Transverse colon (tissue), 4 donors: ENCODE data around the gene C15orf61. TPM values are rescaled to one million over a fixed set of nuclear protein-coding genes. Genes with fewer than 3 reads are reported as not detected.

Experiments
- DNase-seq: peaks from one replicate; pipeline ENCODE4 v3.0.0-alpha.2; 2019
- H3K27ac ChIP-seq, 4 donors: fragments of 200-600 bp; sonication (generic); 2 replicates each; pipeline ENCODE4 v1.5.1; 2016 to 2018; ENCODE audit warnings: inconsistent platforms in 4 of 4
- H3K27me3 ChIP-seq: fragments of 200-600 bp; sonication (generic); 2 replicates; pipeline ENCODE4 v1.5.1; 2017; ENCODE audit warnings: inconsistent platforms
- H3K36me3 ChIP-seq, 4 donors: fragments of 200-600 bp; sonication (generic); 2 replicates each; pipeline ENCODE4 v1.5.1; 2017 to 2019; ENCODE audit warnings: inconsistent platforms in 4 of 4
- H3K4me1 ChIP-seq, 4 donors: fragments of 200-600 bp; sonication (generic); 2 replicates each; pipeline ENCODE4 v1.5.1; 2017 to 2020; ENCODE audit warnings: inconsistent platforms in 4 of 4
- H3K4me3 ChIP-seq, 4 donors: fragments of 200-600 bp; sonication (generic); 1 replicate in 1 of 4; 2 replicates in 3 of 4; pipeline versions ENCODE4 v1.5.1 to v1.6.1; 2017 to 2019; ENCODE audit warnings: inconsistent platforms in 4 of 4
- H3K9me3 ChIP-seq, 2 donors: fragments of 200-600 bp; sonication (generic); 2 replicates each; pipeline ENCODE4 v1.5.1; 2017 to 2019; ENCODE audit warnings: inconsistent platforms in 2 of 2
- EP300 ChIP-seq: sonication (generic); formaldehyde crosslinking; IDR thresholded peaks from one replicate; pipeline ENCODE4 v1.6.1; 2017; ENCODE audit warnings: antibody characterized with exemption, low read depth
- POLR2A ChIP-seq: fragments of 450-650 bp; IDR thresholded peaks from one replicate; pipeline ENCODE4 v1.6.1; 2016; ENCODE audit warnings: antibody characterized with exemption, mild to moderate bottlenecking, moderate library complexity
- POLR2AphosphoS5 ChIP-seq, 3 donors: sonication (generic); formaldehyde crosslinking; IDR thresholded peaks; one replicate each; pipeline ENCODE4 v1.6.1; 2016; ENCODE audit warnings: antibody characterized with exemption in 3 of 3
- WGBS, 2 donors: methylation state at CpG; one replicate each; pipeline ENCODE4 v1.1.5; 2018; ENCODE audit warnings: low coverage in 1 of 2; 5-methylcytosine and 5-hydroxymethylcytosine counted together
- in situ Hi-C, 4 donors: fragments of 200-750 bp; cut with MboI; loops; one replicate each; pipeline versions ENCODE4 v1.15.0 to v1.15.1; 2017; ENCODE audit warnings: low sequenced_read_pairs in 3 of 4, low pct_ligation_motif_present in 1 of 4, low pct_unique_long_range_greater_than_20kb in 1 of 4
- intact Hi-C: fragments of 100-400 bp; cut with DNase I; formaldehyde crosslinking; loops from one replicate; pipeline ENCODE4 v1.15.1; 2023; ENCODE audit warnings: low total_unique reads
- total RNA-seq, 4 donors: library from RNA; depleted of rRNA; stranded (reverse); fragments of >200 nt; gene quantifications; one replicate each; pipeline ENCODE4 v1.1.0, GENCODE V29; 2016
- TF ChIP-seq, protein P1 (sequence below), 5 experiments: fragments of 200-600 bp in 3 of 5; fragments of 450-650 bp in 2 of 5; sonication (generic) in 3 of 5; IDR thresholded peaks; 1 replicate in 2 of 5; 2 replicates in 3 of 5; pipeline ENCODE4 v1.5.1; 2016 to 2017; ENCODE audit warnings: antibody characterized with exemption in 5 of 5, inconsistent platforms in 3 of 5, mild to moderate bottlenecking in 2 of 5, moderate library complexity in 1 of 5

C15orf61 gene
- total RNA-seq, 4 donors from 2014 or later = 4.0 to 22.4 (median 9.8) TPM

DNA sequence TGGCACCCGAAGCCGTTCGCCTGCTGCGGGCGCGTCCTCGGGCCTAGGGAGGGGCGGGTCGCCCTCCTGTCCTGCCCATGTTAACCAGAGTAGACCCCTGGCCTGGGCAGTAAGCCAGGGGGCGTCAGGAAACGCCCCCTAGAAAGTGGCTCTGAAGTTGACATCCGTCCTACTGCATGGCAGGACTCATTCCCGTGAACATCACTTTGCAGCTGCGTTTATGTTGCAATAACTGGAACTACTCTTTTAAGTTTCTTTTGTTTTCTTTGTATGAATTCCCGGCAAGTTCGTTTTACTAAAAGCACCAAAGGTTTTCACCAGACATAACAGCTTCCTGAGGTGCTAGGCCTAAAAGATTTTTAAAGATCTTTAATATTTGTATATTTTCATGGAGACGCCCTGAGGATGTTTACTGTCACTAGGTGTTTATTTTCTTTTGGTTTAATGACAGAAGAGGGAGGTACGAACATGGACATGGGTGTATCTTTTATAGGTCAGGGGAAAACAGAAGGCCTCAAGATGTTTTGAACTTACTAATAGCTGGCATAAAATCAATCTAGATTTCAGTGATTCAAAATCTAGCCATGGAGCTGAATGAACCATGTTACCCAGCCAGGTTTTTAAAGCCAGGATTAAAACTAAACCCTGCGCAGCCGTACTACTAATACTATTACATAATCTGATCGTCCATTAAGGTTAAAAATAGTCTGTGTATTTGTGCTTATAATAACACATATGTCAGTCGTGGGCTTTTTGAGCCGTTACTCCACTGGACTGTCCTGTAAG is 1.0 kb downstream of the C15orf61 start:
- in situ Hi-C loops = no loop called here
- DNase-seq = no peak
- 4 to 17% methylated on average over 10 to 19 of the region's 23 CpGs for WGBS, 2 donors

GRCh38 chr15:67523330-67523729 is 2.4 kb downstream of the C15orf61 start:
- in situ Hi-C loops (no loop called here), intact Hi-C loops (no loop called here)
- DNase-seq = no peak
- 79% methylated on average over 1 of the region's 1 CpG; no CpG with 5 or more reads in 1 of the 2 donors for WGBS, 2 donors
- H3K27me3 ChIP-seq = no peaks in the 10 kb centered on the region
- H3K4me1 ChIP-seq = peaks cover 8 to 26% (median 23%) of the 10 kb centered on the region in 4 donors
- H3K4me3 ChIP-seq = no peak overlapping the region
- no peak overlapping the region for H3K27ac ChIP-seq
- TF ChIP-seq POLR2AphosphoS5 (IDR thresholded peaks at IDR 0.05) (no peak), EP300 (no peak), POLR2A (no peak)
- TF ChIP-seq, protein P1, sequence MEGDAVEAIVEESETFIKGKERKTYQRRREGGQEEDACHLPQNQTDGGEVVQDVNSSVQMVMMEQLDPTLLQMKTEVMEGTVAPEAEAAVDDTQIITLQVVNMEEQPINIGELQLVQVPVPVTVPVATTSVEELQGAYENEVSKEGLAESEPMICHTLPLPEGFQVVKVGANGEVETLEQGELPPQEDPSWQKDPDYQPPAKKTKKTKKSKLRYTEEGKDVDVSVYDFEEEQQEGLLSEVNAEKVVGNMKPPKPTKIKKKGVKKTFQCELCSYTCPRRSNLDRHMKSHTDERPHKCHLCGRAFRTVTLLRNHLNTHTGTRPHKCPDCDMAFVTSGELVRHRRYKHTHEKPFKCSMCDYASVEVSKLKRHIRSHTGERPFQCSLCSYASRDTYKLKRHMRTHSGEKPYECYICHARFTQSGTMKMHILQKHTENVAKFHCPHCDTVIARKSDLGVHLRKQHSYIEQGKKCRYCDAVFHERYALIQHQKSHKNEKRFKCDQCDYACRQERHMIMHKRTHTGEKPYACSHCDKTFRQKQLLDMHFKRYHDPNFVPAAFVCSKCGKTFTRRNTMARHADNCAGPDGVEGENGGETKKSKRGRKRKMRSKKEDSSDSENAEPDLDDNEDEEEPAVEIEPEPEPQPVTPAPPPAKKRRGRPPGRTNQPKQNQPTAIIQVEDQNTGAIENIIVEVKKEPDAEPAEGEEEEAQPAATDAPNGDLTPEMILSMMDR (IDR thresholded peaks at IDR 0.05) = no peak
- peaks cover 0 to 7% (median 0%) of the 10 kb centered on the region in 4 donors for H3K36me3 ChIP-seq
- no peaks in the 10 kb centered on the region for H3K9me3 ChIP-seq

More for the DNA sequence above, 1.0 kb downstream of the C15orf61 start:
- no peaks in the 10 kb centered on the region for H3K27me3 ChIP-seq
- peak overlapping the region; percentile 96 to 100 (median 96) for H3K27ac ChIP-seq
- peak in 2 of 3 donors; percentile 17 to 29 for TF ChIP-seq POLR2AphosphoS5 (IDR thresholded peaks at IDR 0.05)
- TF ChIP-seq, protein P1 (IDR thresholded peaks at IDR 0.05) = no peak
- H3K4me1 ChIP-seq = peaks cover 8 to 26% (median 23%) of the 10 kb centered on the region in 4 donors
- intact Hi-C loops = loop anchor here (2.0 kb wide), 1 partner anchor 21 kb away; the partner anchor contains the start of gene MAP2K5
- H3K4me3 ChIP-seq = peak overlapping the region; percentile 69 to 97 (median 74)
- no peaks in the 10 kb centered on the region for H3K9me3 ChIP-seq
- peaks cover 0 to 3% (median 0%) of the 10 kb centered on the region in 4 donors for H3K36me3 ChIP-seq

- in situ Hi-C loops = no loop called here
- intact Hi-C loops = no loop called here
- Histone ChIP-seq H3K4me3 (no peak overlapping the region), H3K27ac (no peak overlapping the region), H3K9me3 (no peaks in the 10 kb centered on the region), H3K27me3 (no peaks in the 10 kb centered on the region), H3K4me1 (peaks cover 8 to 26% (median 23%) of the 10 kb centered on the region in 4 donors), H3K36me3 (peaks cover 0 to 7% (median 0%) of the 10 kb centered on the region in 4 donors)
- no peak for DNase-seq
- TF ChIP-seq POLR2AphosphoS5 (IDR thresholded peaks at IDR 0.05) (no peak), EP300 (no peak), POLR2A (no peak)
- TF ChIP-seq, protein P1 (IDR thresholded peaks at IDR 0.05) = no peak
Observed at GRCh38 chr15:67524235-67524634, 3.3 kb downstream of the C15orf61 start.

GRCh38 chr15:67528513-67528912 is 7.6 kb downstream of the C15orf61 start:
- no peak for TF ChIP-seq EP300
- no peak for TF ChIP-seq POLR2A
- TF ChIP-seq, protein P1 (IDR thresholded peaks at IDR 0.05) = no peak
- TF ChIP-seq POLR2AphosphoS5 (IDR thresholded peaks at IDR 0.05) = no peak
- intact Hi-C loops (no loop called here), in situ Hi-C loops (no loop called here)
- Histone ChIP-seq H3K4me3 (no peak overlapping the region), H3K9me3 (no peaks in the 10 kb centered on the region), H3K36me3 (peaks cover 0 to 7% (median 0%) of the 10 kb centered on the region in 4 donors), H3K27ac (no peak overlapping the region), H3K27me3 (no peaks in the 10 kb centered on the region), H3K4me1 (peaks cover 0 to 9% (median 4%) of the 10 kb centered on the region in 4 donors)
- no peak for DNase-seq
- WGBS, 2 donors = 96% methylated on average over 3 of the region's 3 CpGs
